H9 (cell line): ENCODE measurements around the gene SLC35B4. TPM values are rescaled to one million over a fixed set of nuclear protein-coding genes. Genes with fewer than 3 reads are reported as not detected.

Experiments
- DNase-seq: peaks from one replicate; pipeline ENCODE4 v3.0.0-alpha.2; 2017
- H2AFZ ChIP-seq: one replicate; pipeline ENCODE4 v1.6.1; 2013; ENCODE audit warnings: mild to moderate bottlenecking, low read length, control low read depth, moderate library complexity
- H2AK5ac ChIP-seq: 2 replicates; pipeline ENCODE4 v1.6.1; 2013; ENCODE audit warnings: low read length, control low read depth, mixed read lengths; ENCODE audit not compliant: insufficient read length
- H2BK120ac ChIP-seq: one replicate; pipeline ENCODE4 v1.6.1; 2013; ENCODE audit warnings: low read depth, mild to moderate bottlenecking, low read length, control low read depth, inconsistent platforms; ENCODE audit not compliant: poor library complexity, severe bottlenecking
- H2BK12ac ChIP-seq: 2 replicates; pipeline ENCODE4 v1.6.1; 2013; ENCODE audit warnings: low read length, control low read depth, mixed read lengths, low read depth; ENCODE audit not compliant: insufficient read length
- H2BK15ac ChIP-seq: 2 replicates; pipeline ENCODE4 v1.6.1; 2013; ENCODE audit warnings: low read depth, low read length, control low read depth
- H2BK20ac ChIP-seq: one replicate; pipeline ENCODE4 v1.6.1; 2013; ENCODE audit warnings: low read depth, mild to moderate bottlenecking, low read length, control low read depth, inconsistent platforms; ENCODE audit not compliant: poor library complexity, severe bottlenecking
- H2BK5ac ChIP-seq: 2 replicates; pipeline ENCODE4 v1.6.1; 2013; ENCODE audit warnings: low read length, control low read depth, mixed read lengths; ENCODE audit not compliant: insufficient read length
- H3K14ac ChIP-seq: 2 replicates; pipeline ENCODE4 v1.6.1; 2013; ENCODE audit warnings: low read length, control low read depth; ENCODE audit not compliant: insufficient read depth
- H3K18ac ChIP-seq: 2 replicates; pipeline ENCODE4 v1.6.1; 2013; ENCODE audit warnings: low read depth, mild to moderate bottlenecking, mixed read lengths, low read length, control low read depth; ENCODE audit not compliant: insufficient read length
- H3K23ac ChIP-seq: 2 replicates; pipeline ENCODE4 v1.6.1; 2013; ENCODE audit warnings: low read length, control low read depth, mixed read lengths, low read depth; ENCODE audit not compliant: insufficient read length
- H3K23me2 ChIP-seq: 2 replicates; pipeline ENCODE4 v1.6.1; 2013; ENCODE audit warnings: low read depth, mild to moderate bottlenecking, mixed read lengths, low read length, control low read depth; ENCODE audit not compliant: insufficient read length, poor library complexity, severe bottlenecking
- H3K27ac ChIP-seq: 2 replicates; pipeline ENCODE4 v1.5.1; 2013; ENCODE audit warnings: low read length, control low read depth, mixed read lengths, low read depth; ENCODE audit not compliant: insufficient read length
- H3K27me3 ChIP-seq: 2 replicates; pipeline ENCODE4 v1.6.1; 2013; ENCODE audit warnings: low read length, control low read depth, inconsistent platforms; ENCODE audit not compliant: insufficient read depth
- H3K4ac ChIP-seq: 2 replicates; pipeline ENCODE4 v1.6.1; 2013; ENCODE audit warnings: low read depth, mild to moderate bottlenecking, control low read depth, inconsistent platforms, low read length, moderate library complexity
- H3K4me1 ChIP-seq: 2 replicates; pipeline ENCODE4 v1.6.1; 2013; ENCODE audit warnings: low read length, control low read depth, inconsistent platforms; ENCODE audit not compliant: insufficient read depth
- H3K4me2 ChIP-seq: 2 replicates; pipeline ENCODE4 v1.6.1; 2013; ENCODE audit warnings: low read length, control low read depth, mixed read lengths; ENCODE audit not compliant: insufficient read length, insufficient read depth
- H3K56ac ChIP-seq: 2 replicates; pipeline ENCODE4 v1.6.1; 2013; ENCODE audit warnings: low read depth, mild to moderate bottlenecking, mixed read lengths, low read length, control low read depth; ENCODE audit not compliant: insufficient read length
- H3K79me1 ChIP-seq: 2 replicates; pipeline ENCODE4 v1.6.1; 2013; ENCODE audit warnings: low read depth, mild to moderate bottlenecking, moderate library complexity, low read length, control low read depth, inconsistent platforms; ENCODE audit not compliant: insufficient read depth, poor library complexity, severe bottlenecking
- H3K79me2 ChIP-seq: 2 replicates; pipeline ENCODE4 v1.6.1; 2013; ENCODE audit warnings: low read length, control low read depth, inconsistent platforms; ENCODE audit not compliant: insufficient read depth
- H3K9ac ChIP-seq: 2 replicates; pipeline ENCODE4 v1.6.1; 2013; ENCODE audit warnings: low read length, control low read depth, mixed read lengths; ENCODE audit not compliant: insufficient read length; ENCODE audit errors: extremely low read depth
- H3K9me3 ChIP-seq: one replicate; pipeline ENCODE4 v1.6.1; 2013; ENCODE audit warnings: low read depth, low read length, inconsistent platforms; ENCODE audit not compliant: control insufficient read depth
- H3T11ph ChIP-seq: one replicate; pipeline ENCODE4 v1.6.1; 2013; ENCODE audit warnings: mild to moderate bottlenecking, low read length, control low read depth, inconsistent platforms
- H4K20me1 ChIP-seq: one replicate; pipeline ENCODE4 v1.6.1; 2013; ENCODE audit not compliant: control insufficient read depth, insufficient read length, insufficient read depth
- H4K5ac ChIP-seq: 2 replicates; pipeline ENCODE4 v1.6.1; 2013; ENCODE audit warnings: low read depth, mild to moderate bottlenecking, mixed read lengths, low read length, control low read depth; ENCODE audit not compliant: insufficient read length
- H4K8ac ChIP-seq: replicated peaks from 2 replicates; pipeline ENCODE4 v1.6.1; 2013; ENCODE audit warnings: low read length, control low read depth, mixed read lengths, low read depth; ENCODE audit not compliant: insufficient read length
- H4K91ac ChIP-seq: 2 replicates; pipeline ENCODE4 v1.6.1; 2013; ENCODE audit warnings: low read depth, mild to moderate bottlenecking, moderate library complexity, mixed read lengths, low read length, control low read depth; ENCODE audit not compliant: insufficient read length
- H3K27ac Mint-ChIP-seq, 3 experiments: 2 replicates in 2 of 3; 3 replicates in 1 of 3; pipeline ENCODE4 v1.8.0; 2020 to 2021; ENCODE audit warnings: mixed read lengths in 3 of 3, mild to moderate bottlenecking in 1 of 3, moderate library complexity in 1 of 3
- H3K27me3 Mint-ChIP-seq: 2 replicates; pipeline ENCODE4 v1.8.0; 2021; ENCODE audit warnings: low read depth, mild to moderate bottlenecking, moderate library complexity, mixed read lengths
- H3K36me3 Mint-ChIP-seq, 3 experiments: 2 replicates in 2 of 3; 3 replicates in 1 of 3; pipeline ENCODE4 v1.8.0; 2020 to 2021; ENCODE audit warnings: low read depth in 3 of 3, mixed read lengths in 3 of 3; ENCODE audit not compliant: insufficient read depth in 1 of 3
- H3K4me1 Mint-ChIP-seq, 2 experiments: 2 replicates each; pipeline ENCODE4 v1.8.0; 2020; ENCODE audit warnings: mixed read lengths in 2 of 2
- H3K4me3 Mint-ChIP-seq, 2 experiments: 2 replicates in 1 of 2; 3 replicates in 1 of 2; pipeline ENCODE4 v1.8.0; 2020 to 2021; ENCODE audit warnings: mild to moderate bottlenecking in 2 of 2, mixed read lengths in 2 of 2, moderate library complexity in 1 of 2
- H3K9me3 Mint-ChIP-seq, 2 experiments: 2 replicates in 1 of 2; 3 replicates in 1 of 2; pipeline ENCODE4 v1.8.0; 2020; ENCODE audit warnings: mild to moderate bottlenecking in 2 of 2, mixed read lengths in 2 of 2, moderate library complexity in 1 of 2
- CTCF ChIP-seq: fragments of 200-600 bp; sonication (generic); conservative IDR thresholded peaks from 3 replicates; pipeline ENCODE4 v1.8.0; 2021; ENCODE audit warnings: antibody characterized with exemption, mild to moderate bottlenecking
- WGBS: extraction: QIAGEN DNeasy Blood & Tissue Kit; methylation state at CpG from one replicate; pipeline ENCODE4 v1.1.7; 2013; ENCODE audit warnings: missing lambda C conversion rate, low lambda C conversion rate, mixed read lengths; ENCODE audit not compliant: insufficient read length; ENCODE audit errors: extremely low coverage; 5-methylcytosine and 5-hydroxymethylcytosine counted together
- total RNA-seq: library from RNA; stranded (reverse); gene quantifications from 2 replicates; pipeline ENCODE4 v1.2.1, GENCODE V29; 2021

The SLC35B4 gene
- total RNA-seq, 1 experiment from 2014 or later: 33.4 TPM

- Histone ChIP-seq H2BK120ac (no peak overlapping the region), H3K79me1 (no peaks in the 10 kb centered on the region), H3K79me2 (no peaks in the 10 kb centered on the region), H3T11ph (no peak overlapping the region), H4K5ac (no peak overlapping the region), H2BK20ac (no peak overlapping the region), H3K4me1 (no peaks in the 10 kb centered on the region), H4K91ac (no peak overlapping the region), H2AK5ac (no peak overlapping the region), H3K27ac (no peak overlapping the region), H3K9ac (no peak overlapping the region), H3K27me3 (no peaks in the 10 kb centered on the region), H3K4ac (no peak overlapping the region), H3K14ac (no peak overlapping the region), H3K18ac (no peak overlapping the region), H2BK12ac (no peak overlapping the region), H4K8ac (no peak overlapping the region), H3K9me3 (no peaks in the 10 kb centered on the region), H3K4me2 (no peak overlapping the region), H3K23me2 (no peaks in the 10 kb centered on the region), H2BK15ac (no peak overlapping the region), H2BK5ac (no peak overlapping the region), H4K20me1 (no peaks in the 10 kb centered on the region), H3K23ac (no peak overlapping the region), H2AFZ (no peak overlapping the region), H3K56ac (no peak overlapping the region)
- H3K4me1 Mint-ChIP-seq: no peaks in the 10 kb centered on the region
- peak; percentile 51; the same call in 2 of the 3 replicates for TF ChIP-seq CTCF
- H3K36me3 Mint-ChIP-seq: no peaks in the 10 kb centered on the region; a peak in 1 of 7 replicates
- H3K9me3 Mint-ChIP-seq: peaks cover 0 to 4% of the 10 kb centered on the region in 2 experiments; a peak in 3 of 5 replicates
- peak; percentile 49 for DNase-seq
- H3K4me3 Mint-ChIP-seq: no peak overlapping the region
- H3K27me3 Mint-ChIP-seq: no peaks in the 10 kb centered on the region
- no CpG with 5 or more reads among the region's 5 CpGs for WGBS
- H3K27ac Mint-ChIP-seq: no peak overlapping the region
Measured at GRCh38 chr7:134255814-134256213, 60.9 kb downstream of the SLC35B4 start.
